ENCODE results near the gene BTNL8. TPM values are rescaled to one million over a fixed set of nuclear protein-coding genes. Genes with fewer than 3 reads are reported as not detected.

Gene BTNL8
- total RNA-seq, 1 donor from 2014 or later, result 0.87 TPM

GRCh38 chr5:180853848-180854176 is 45.1 kb upstream of the BTNL8 start:
- no peak for TF ChIP-seq CTCF (conservative IDR thresholded peaks at IDR 0.05)
- Mint-ChIP-seq H3K36me3 (peaks cover 85% of the 10 kb centered on the region), H3K27me3 (no peaks in the 10 kb centered on the region), H3K4me3 (no peak overlapping the region), H3K27ac (no peak overlapping the region), H3K4me1 (ENCODE audit: unreplicated experiment) (peaks cover 2% of the 10 kb centered on the region), H3K9me3 (peaks cover 41% of the 10 kb centered on the region)
- DNase-seq (ENCODE audit: extremely low spot score, unreplicated experiment), result no peak

GRCh38 chr5:180858586-180858985 is 40.4 kb upstream of the BTNL8 start:
- no peak for DNase-seq (ENCODE audit: extremely low spot score, unreplicated experiment)
- Mint-ChIP-seq H3K36me3 (peaks cover 43% of the 10 kb centered on the region), H3K4me1 (ENCODE audit: unreplicated experiment) (peaks cover 9% of the 10 kb centered on the region), H3K27ac (no peak overlapping the region), H3K9me3 (peaks cover 9% of the 10 kb centered on the region), H3K4me3 (peak overlapping the region; percentile 97), H3K27me3 (no peaks in the 10 kb centered on the region)
- TF ChIP-seq CTCF (conservative IDR thresholded peaks at IDR 0.05), result no peak

GRCh38 chr5:180860273-180860886 is 38.6 kb upstream of the BTNL8 start:
- H3K27me3 Mint-ChIP-seq, result no peaks in the 10 kb centered on the region
- H3K4me1 Mint-ChIP-seq (ENCODE audit: unreplicated experiment), result peaks cover 9% of the 10 kb centered on the region
- H3K27ac Mint-ChIP-seq, result peak overlapping the region; percentile 94
- peak overlapping the region; percentile 97 for H3K4me3 Mint-ChIP-seq
- no peak for DNase-seq (ENCODE audit: extremely low spot score, unreplicated experiment)
- no peaks in the 10 kb centered on the region for H3K9me3 Mint-ChIP-seq
- no peak for TF ChIP-seq CTCF (conservative IDR thresholded peaks at IDR 0.05)
- H3K36me3 Mint-ChIP-seq, result peaks cover 25% of the 10 kb centered on the region

GRCh38 chr5:180860887-180861822 is 37.8 kb upstream of the BTNL8 start, which contains the start of gene ZFP62:
TSS of gene ZFP62 (minus strand) at chr5:180861276. CDS start at chr5:180861219, 57 bp downstream.
- no peak for TF ChIP-seq CTCF (conservative IDR thresholded peaks at IDR 0.05)
- peak; percentile 93 for DNase-seq (ENCODE audit: extremely low spot score, unreplicated experiment)
- peaks cover 9% of the 10 kb centered on the region for H3K4me1 Mint-ChIP-seq (ENCODE audit: unreplicated experiment)
- peaks cover 7% of the 10 kb centered on the region for H3K27me3 Mint-ChIP-seq
- H3K9me3 Mint-ChIP-seq, result no peaks in the 10 kb centered on the region
- peak within 1 kb of the TSS; percentile 97 for H3K4me3 Mint-ChIP-seq
- peak within 1 kb of the TSS; percentile 94 for H3K27ac Mint-ChIP-seq
- H3K36me3 Mint-ChIP-seq, result peaks cover 17% of the 10 kb centered on the region

- H3K4me1 Mint-ChIP-seq (ENCODE audit: unreplicated experiment), result peaks cover 9% of the 10 kb centered on the region
- peak overlapping the region; percentile 54 for H3K4me3 Mint-ChIP-seq
- H3K27me3 Mint-ChIP-seq, result peaks cover 18% of the 10 kb centered on the region
- H3K36me3 Mint-ChIP-seq, result peaks cover 8% of the 10 kb centered on the region
- H3K27ac Mint-ChIP-seq, result no peak overlapping the region
- no peak for TF ChIP-seq CTCF (conservative IDR thresholded peaks at IDR 0.05)
- no peak for DNase-seq (ENCODE audit: extremely low spot score, unreplicated experiment)
- H3K9me3 Mint-ChIP-seq, result no peaks in the 10 kb centered on the region
Observed at GRCh38 chr5:180862645-180863044, 36.3 kb upstream of the BTNL8 start.
